HS-27A (cell line): ENCODE measurements around the gene IL10.

Experiments used
- DNase-seq: peaks from one replicate; pipeline ENCODE4 v3.0.0-alpha.2; 2012; ENCODE audit warnings: low read depth, missing footprints

The IL10 gene

DNA sequence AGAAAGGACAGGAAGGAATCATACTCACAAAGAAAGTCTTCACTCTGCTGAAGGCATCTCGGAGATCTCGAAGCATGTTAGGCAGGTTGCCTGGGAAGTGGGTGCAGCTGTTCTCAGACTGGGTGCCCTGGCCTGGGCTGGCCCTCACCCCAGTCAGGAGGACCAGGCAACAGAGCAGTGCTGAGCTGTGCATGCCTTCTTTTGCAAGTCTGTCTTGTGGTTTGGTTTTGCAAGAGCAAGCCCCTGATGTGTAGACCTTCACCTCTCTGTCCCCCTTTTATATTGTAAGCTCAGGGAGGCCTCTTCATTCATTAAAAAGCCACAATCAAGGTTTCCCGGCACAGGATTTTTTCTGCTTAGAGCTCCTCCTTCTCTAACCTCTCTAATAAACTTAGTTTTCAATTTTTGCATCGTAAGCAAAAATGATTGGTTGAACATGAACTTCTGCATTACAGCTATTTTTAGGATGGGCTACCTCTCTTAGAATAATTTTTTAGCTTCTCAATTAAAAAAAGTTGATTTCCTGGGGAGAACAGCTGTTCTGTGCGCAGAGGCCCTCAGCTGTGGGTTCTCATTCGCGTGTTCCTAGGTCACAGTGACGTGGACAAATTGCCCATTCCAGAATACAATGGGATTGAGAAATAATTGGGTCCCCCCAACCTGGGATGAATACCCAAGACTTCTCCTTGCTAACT lies at the start of gene IL10:
Gene IL10 (minus strand): TSS at position 252 of the 695 bp plus-strand sequence. CDS start 59 bp downstream, at position 193.
- no peak for DNase-seq

DNA sequence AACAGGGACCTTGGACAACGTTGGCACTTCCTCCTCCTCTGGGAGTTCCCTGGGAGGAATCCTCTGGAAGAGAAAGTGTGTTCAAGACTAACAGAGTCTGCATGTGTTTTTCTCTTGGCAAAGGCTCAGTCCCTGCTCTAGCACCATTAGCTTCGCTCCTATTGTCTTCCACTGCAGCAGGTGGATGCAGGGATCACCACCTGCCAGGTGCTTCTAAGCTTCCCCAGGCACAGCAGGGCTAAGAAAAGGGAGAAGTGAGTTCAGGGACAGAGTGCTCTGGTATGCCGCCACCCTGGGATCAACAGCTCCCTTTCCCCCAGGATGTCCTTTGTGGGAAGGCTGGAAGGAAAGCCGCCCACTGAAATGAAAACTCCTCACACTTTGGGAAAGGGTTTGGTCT lies 49.2 kb upstream of the IL10 start:
- DNase-seq: no peak

DNA sequence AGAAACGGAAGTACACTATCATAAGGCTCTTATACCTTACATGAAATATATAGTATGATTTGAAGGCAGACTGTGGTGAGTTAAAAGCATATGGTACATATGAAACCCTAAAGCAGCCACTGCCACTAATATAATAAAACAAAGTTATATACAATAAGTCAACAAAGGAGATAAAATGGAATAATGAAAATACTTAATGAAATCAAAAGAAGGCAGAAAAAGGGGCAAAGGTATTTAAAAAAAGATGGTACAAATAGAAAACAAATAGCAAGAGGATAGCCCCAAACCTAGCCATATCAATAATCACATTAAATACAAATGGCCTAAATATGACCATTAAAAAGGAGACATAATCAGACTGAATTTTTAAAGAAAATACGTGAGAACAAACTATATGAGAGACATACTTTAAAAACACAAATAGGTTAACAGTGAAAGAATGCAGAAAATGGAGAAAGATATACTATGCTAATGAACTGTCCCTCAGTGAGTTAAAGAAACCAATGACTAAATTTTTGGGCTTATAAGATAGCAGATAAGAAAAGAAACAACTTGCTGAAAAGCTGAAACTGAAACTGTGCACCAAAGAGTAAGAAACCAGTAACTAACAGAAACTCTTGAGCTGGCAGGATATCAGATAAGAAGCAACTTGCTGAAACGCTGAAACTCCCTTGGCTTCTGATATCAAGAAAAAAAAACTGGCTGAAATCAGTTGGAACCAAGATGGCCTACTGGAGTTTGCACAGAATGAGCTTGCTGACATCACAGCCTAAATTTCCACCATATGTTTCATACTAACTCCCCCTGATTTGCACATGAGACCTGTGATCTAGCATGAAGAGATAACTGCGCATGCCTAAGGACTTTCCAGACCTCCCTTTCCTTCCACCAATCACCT lies 44.3 kb upstream of the IL10 start:
- DNase-seq: no peak

DNA sequence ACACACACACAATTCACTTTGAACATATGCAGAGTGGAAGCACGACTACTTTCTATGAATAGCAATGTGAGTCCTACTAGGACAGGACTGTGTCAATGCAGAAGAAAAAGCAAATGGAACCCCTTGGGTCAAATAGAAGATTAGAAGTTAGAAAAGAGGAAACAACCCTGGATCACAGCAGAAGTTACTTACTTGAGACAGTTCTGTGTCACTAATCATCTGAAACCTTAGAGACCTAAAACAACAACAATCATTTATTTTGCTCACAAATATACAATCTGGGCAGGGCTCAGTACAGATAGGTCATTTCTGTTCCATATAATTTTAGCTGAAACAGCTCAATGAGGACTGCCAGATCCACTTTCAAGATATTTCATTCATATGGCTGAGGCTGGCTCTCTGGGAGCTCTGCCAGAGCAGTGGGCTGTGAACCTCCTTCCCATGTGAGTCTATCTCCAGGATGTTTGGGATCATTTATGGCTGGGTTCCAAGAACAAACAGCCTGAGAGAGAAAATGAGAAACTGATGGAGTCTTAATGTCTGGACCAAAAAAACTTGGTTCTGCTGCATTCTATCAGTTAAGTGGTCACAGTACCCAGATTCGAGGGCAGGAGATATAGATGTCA lies 42.5 kb upstream of the IL10 start:
- DNase-seq: no peak

DNA sequence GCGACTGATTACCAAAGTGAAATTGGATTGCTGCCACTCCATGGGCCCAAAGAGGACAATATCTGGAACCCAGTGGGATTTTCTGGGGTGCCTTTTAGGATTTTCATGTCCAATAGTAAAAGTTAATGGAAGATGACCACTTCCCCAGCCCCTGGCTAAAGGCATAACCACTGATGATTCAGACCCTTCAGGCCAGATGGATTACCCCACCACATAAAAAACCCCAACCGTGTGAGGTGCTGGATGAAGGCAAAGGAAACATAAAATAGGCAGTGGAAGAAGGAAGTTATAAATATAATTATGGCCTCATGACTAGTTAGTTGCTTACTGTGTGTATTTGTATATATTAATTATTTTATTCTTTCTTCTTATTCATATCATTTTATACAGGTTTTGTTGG lies 40.2 kb upstream of the IL10 start:
- DNase-seq: no peak

DNA sequence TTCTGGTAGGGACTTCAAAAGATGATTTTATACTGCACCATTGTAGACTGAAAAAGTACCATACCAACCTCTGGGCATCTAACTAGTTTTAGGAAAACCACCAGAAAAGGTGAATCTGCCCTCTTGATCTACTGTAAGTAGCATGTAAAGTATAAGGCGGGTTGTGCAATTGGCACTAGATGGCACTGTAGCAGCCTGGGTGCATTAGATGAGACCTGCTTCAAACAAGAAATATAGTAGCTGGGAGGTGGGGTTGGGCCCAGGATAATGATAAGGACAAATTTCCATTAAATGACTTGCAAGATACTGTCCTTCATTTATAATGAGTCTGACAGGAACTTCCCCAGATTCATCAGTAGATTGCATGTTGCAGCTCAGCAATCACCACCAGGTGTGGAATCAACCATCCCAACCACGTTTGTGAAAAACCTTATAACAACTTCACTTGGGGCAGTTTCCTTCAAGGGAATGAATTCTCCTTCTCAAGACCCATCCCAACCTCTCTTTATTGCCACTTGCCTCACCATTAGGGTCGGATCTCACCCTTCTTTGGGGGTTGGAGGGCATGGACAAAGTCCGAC lies 37.3 kb upstream of the IL10 start:
- no peak for DNase-seq

DNA sequence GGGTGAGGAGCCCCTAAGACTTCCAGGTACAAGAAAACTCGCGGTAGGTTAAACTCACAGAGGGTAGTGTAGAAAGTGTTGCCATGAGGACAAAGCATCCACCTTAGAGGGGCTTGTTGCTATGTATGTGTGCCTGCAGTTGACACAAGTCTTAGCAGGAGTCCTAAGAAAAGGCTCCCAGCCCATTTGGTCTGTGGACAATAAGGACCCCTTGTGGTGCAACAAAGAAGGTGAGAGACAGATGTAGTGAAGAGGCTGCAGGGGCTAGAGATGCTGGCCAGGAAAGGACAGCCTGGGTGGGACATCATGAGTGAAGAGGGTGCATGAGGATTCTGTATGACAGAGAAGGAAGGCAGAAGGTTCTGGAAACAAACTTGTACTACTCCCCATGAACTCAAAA lies 36.3 kb upstream of the IL10 start:
- no peak for DNase-seq

DNA sequence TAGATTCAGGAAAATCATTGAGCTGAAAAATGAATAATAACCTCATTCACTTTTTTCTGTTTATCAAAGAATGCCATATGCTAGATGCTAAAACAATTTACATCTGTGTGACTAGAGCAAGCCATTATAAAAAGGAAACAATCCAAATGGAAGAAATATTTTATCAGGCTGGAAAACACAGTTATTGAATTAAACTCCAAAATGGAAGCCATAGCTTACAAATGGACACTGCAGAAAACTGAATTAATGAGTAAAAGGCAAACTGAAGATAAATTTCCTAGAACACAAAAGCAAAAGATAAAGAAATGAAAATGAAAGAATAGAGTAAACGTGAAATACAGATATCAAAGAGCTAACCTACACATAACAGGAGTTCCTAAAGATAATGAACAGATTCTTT lies 33.1 kb upstream of the IL10 start:
- DNase-seq: no peak

DNA sequence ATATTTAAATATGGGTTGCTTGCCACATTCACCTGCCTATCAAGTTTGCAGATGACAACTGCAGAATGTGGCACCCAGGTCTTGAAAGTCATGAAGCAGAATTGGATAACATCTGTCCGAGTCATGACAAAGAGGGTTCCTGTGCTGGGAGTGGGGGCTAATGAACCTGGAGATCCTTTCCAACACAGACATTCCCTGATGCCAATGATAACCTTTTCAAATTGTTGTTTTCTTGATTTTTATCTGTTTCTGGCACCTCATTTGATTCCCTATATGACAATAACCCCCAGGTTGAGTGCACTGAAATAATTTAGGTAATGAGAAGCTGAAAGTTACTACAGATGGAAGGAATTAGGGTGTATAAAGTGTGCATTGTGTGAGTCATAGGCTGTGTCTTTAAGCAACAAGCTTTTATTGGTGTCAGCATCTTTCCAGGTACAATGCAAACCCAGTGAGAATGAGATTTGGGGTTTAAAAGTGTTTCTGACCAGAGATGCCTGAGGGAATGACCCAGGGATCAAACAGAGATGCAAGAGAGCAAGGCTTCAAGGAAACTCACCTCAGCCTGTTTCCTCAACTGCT lies 32.0 kb upstream of the IL10 start:
- DNase-seq: no peak

DNA sequence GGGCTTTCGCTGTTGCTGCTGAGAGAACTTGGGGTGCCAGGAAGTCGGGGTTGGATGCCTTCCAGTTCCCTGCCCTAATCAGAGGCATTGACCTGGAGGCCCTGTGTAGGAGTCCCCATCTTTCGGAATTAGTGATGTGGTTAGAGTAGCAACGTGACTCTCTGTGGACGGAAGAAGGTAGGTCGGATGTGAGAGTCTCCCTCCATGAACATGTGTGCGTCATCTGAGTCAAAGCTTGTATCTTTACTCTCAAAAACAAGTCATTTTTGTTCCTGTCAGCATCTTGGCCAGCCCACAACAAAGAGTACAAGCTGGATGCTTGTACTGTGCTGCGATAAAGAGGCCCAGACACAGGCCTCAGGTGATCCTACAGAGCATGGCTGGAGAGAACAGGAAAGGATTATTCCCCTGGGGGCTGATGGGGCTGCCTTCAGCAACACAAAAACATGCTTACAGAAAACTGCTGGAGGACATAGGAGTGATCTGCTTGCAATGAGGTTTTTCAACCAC lies 31.0 kb upstream of the IL10 start:
- DNase-seq: no peak

DNA sequence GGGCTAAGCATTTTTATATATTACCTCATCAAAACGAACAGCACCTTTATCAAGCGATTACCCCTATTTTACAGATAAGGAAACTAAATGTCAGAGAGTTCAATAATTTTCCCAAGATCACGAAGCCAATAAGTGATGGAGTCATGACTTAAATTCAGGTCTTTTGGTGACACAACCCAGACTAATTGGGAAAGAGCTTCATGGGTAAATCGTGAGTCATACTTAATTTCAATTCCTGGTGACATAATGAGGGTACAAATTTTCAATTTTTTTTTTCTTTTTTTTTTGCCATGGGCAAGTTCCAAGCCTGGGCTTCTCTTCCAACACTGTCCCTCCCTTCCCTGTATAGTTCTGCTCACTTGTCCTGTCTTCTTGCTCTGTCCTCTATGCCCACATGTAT lies 30.1 kb upstream of the IL10 start:
- no peak for DNase-seq

DNA sequence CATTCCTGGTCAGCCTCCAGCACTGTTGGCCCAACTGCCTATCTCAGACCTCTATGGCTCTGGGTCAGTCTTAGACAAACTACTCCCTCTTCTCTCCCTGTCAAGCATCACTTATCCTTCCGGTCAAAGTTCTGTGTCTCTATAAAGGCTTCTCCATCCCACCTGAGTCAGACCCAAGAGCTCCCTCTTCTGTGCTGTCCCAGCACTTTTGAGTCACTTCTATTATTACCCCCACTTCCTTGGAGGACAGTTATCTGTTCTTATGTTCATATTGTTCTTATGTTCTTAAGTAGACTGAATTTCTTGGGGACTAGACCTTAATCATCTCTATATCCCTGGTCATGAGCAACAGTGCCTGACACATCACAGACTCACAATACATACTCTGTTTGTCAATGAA lies 29.2 kb upstream of the IL10 start:
- DNase-seq: no peak

DNA sequence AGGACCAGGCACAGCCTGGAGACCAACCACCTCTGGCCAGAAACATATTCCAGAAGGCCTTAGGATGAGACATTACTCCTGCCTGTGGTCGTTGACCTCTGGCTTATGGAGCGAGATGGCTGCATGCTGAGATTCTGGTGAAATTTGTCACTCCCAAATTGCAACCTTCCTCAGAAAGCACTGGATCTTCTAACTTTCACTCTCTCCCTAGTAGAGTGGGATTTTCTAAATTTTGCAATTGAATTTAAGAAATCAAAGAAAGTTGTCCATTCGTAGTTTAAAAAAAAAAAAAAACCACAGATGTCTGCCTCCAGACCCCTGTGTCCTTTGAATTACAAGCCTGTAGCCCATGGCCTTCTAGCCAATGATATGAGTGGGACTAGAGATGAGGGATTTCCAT lies 28.6 kb upstream of the IL10 start:
- no peak for DNase-seq

DNA sequence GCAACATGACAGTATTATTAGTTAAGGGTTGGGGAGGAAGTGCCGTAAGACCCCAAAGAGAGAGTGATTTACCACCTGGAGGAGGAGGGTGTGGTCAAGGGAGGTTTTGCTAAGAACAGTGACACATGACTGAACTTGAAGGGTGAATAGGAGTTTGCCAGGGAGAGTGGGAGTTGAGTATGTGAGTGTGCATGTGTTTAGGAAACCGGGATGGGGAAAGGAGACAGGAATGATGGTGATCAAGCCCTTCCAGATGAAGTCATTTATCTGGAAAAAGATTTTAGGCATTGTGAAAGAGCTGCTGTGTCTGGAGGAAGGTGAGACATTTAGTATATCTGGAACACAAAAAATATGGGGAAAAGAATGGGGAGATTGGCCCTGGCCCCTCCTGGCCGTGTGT lies 28.1 kb upstream of the IL10 start:
- DNase-seq: no peak

DNA sequence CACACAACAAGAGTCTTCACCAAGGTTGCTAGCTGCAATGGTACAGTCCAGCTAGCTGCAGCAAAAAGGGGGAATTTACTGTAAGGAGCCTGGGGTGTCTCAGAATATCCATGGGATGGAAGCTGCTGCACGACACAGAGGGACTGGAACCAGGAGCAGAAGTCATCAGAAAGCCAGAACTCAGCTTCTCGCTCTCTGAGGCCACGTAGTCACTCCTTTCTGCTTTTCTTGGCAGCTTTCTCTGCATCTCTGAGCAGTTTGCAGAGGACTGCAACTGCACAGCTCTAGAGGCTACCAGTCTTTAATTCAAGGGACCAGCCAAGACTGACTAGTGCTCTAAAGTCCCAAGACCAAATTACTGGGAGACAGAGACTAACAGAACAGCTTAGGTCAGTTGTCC lies 27.0 kb upstream of the IL10 start:
- DNase-seq: no peak

DNA sequence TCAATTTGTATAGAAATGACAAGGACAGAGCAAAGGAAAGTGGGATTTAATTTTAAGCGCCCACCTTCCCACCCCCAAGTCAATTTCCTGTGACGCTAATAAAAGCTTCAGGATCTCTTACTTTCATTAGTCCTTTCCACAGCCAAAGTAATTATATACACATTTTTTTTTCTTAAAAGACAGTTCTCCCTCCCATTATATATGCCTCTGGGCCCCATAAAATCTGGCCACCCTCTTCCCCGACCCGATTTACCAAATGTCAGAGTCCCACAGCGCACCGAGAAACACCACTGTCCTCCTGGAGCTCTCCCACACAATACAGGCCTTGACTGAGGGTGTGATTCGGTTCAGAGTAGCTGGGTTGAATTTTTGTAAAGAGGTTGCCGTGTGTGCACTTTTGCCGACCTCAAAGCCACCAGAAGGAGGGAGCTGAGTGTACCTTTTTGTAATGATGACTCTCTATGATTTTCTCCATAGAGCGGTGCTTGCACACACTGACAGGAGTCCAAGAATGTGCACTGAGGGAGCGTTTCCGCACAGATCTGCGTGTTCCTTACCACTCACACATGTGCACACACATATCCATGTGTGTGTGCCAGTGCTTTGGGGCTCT lies 26.2 kb upstream of the IL10 start:
- no peak for DNase-seq

DNA sequence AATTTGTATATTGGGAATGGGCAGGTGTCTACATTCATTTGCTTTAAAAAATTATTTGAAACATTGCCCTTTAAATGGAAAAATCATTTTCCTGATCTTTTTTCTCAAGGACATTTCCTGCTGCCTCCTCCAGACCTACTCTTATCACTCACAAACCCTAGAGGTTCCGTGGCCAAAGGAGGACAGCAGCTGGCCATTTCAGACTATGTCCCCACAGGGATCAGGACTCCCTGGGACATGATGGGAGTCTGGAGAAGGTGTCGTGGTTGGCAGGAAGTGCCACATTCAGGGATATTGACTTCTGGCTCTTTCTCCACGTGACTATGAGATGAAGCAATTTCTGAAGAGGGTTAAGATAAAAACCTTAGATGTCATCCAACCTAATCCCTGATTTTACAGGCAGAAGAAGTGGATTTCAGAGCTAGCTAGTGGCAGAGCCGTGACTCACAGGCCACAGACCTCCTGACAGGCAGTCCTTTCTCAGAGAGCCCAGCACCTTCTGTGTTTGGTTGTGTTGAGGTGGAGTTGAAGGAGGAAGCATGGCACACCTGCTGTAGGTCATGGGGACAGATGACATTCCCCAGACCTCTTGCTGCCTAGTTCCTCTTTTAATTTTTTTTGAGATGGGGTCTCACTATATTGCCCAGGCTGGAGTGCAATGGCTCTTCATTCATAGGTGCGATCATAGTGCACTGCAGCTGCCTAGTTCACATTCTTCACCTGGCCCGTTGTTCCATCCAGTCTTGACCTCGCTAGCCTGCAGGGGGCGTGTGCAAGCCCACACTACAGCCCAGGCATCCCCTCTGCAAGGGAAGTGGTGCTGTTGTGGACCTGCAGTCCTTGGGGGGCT lies 25.5 kb upstream of the IL10 start:
- no peak for DNase-seq

DNA sequence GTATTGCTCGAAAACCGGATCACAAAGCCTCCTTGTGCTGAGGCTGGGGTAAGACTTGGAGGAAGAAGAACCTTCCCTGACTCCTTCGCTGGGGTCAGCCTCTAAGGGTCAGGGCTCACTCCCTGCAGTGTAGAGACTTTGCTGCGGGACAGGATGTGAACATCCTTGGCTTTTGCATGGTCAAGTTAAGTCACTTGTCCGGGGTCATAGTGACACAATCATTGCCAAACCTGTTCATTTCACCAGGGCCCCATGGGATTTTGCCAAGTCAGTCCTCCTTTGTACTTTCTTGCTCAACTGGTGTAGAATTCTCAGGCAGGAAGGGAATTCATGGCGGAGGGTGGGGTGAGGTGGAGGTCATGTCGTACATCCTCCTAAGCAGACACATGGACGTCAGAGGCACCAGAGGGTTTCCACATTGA lies 24.7 kb upstream of the IL10 start:
- DNase-seq: no peak

DNA sequence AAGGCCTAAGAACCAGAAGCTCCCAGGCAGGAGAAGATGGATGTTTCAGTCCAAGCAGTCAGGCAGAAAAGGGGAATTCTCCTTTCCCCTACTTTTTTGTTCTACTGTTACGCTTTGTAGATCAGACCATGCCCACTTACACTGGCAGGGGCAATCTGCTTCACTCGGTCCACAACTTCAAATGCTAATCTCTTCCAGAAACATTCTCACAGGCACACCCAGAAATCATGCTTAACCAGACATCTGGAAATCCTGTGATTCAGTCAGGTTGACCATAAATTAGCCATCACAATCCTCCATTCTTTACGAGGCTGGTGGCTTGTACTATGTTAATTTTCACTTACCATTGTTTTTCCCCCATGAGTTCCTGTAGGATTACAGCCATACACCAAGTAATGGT lies 23.8 kb upstream of the IL10 start:
- no peak for DNase-seq

DNA sequence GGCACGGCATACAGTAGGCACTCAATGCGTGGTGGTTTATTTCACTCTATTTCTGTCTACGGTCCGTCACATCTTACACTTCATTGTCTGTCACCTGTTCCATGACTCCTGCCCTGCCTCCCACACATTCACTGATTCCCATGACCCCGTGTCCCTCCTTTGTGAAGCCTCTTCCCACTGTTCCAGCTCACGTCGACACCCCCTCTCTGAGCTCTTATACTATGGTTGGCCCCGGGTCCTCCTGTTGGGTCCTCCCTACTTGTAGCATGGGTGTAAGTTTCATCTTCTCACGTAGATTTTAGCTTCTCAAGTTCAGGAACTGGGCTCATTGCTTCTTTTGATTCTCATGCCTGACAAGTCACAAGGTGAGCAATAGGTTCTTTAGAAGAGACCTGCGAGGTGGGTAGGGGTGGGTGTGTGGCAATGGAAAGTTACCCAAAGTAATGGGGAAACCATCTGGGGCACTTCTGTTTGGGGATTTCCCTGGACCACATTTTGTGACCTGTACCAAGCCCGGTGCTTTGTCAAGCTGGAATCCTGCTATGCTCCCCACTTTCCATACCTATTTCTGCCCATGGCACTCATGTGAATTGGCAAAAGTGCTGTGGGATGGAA lies 22.1 kb upstream of the IL10 start:
- no peak for DNase-seq
